Measurements from ENCODE around the gene DEDD.

GRCh38 chr1:161089938-161090337 is 42.5 kb downstream of the DEDD start:
- TF ChIP-seq CTCF (IDR thresholded peaks at IDR 0.05), result no peak
- no peak for TF ChIP-seq ZFX (IDR thresholded peaks at IDR 0.05; ENCODE audit: borderline replicate concordance)
